HL-60 (cell line): ENCODE data around the gene CDH22.

Experiments used
- GABPA ChIP-seq: IDR thresholded peaks from 2 replicates; pipeline ENCODE4 v1.6.1; 2012; ENCODE audit warnings: low read depth
- POLR2AphosphoS5 ChIP-seq: IDR thresholded peaks from 2 replicates; pipeline ENCODE4 v1.6.1; 2012; ENCODE audit warnings: low read depth
- TF ChIP-seq, protein P1 (sequence below): IDR thresholded peaks from one replicate; pipeline ENCODE4 v1.5.1; 2011; ENCODE audit warnings: low read length, control low read depth, inconsistent platforms; ENCODE audit not compliant: insufficient read depth

GRCh38 chr20:46284040-46284427, 24.3 kb downstream of the CDH22 start:
- TF ChIP-seq, protein P1, sequence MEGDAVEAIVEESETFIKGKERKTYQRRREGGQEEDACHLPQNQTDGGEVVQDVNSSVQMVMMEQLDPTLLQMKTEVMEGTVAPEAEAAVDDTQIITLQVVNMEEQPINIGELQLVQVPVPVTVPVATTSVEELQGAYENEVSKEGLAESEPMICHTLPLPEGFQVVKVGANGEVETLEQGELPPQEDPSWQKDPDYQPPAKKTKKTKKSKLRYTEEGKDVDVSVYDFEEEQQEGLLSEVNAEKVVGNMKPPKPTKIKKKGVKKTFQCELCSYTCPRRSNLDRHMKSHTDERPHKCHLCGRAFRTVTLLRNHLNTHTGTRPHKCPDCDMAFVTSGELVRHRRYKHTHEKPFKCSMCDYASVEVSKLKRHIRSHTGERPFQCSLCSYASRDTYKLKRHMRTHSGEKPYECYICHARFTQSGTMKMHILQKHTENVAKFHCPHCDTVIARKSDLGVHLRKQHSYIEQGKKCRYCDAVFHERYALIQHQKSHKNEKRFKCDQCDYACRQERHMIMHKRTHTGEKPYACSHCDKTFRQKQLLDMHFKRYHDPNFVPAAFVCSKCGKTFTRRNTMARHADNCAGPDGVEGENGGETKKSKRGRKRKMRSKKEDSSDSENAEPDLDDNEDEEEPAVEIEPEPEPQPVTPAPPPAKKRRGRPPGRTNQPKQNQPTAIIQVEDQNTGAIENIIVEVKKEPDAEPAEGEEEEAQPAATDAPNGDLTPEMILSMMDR = no peak
- TF ChIP-seq POLR2AphosphoS5 (no peak), GABPA (no peak)
